HepG2 (cell line): Measurements from ENCODE around the gene CYBB. TPM values are rescaled to one million over a fixed set of nuclear protein-coding genes. Genes with fewer than 3 reads are reported as not detected.

ENCODE experiments used
- ATAC-seq: fragments of 200-7000 bp; cut with Tn5 transposase; 3 replicates; pipeline ENCODE4 v1.9.1; 2020; ENCODE audit warnings: mild to moderate bottlenecking, moderate library complexity
- BruUV-seq: library from RNA; stranded (reverse); fragments of 400-500 nt; replicated peaks from 2 replicates; lab custom pipeline; 2021; lab: Mats Ljungman, UMichigan
- CTCF ChIA-PET: fragments of 300-600 bp; formaldehyde crosslinking; extraction: SDS; loops from one replicate; lab custom pipeline; 2021; ENCODE audit warnings: low total read pairs, inconsistent platforms, low intra/inter-chr PET ratio; lab: Yijun Ruan, JAX
- POLR2A ChIA-PET: fragments of 350-600 bp; sonication (Branson Sonifier 250); formaldehyde crosslinking; loops from one replicate; lab custom pipeline; 2020; ENCODE audit warnings: antibody characterized with exemption, inconsistent platforms; lab: Yijun Ruan, JAX
- DNase-seq: peaks from one replicate; pipeline ENCODE4 v3.0.0-alpha.2; 2015; ENCODE audit warnings: low spot score
- FAIRE-seq: peaks from 3 replicates; lab custom pipeline; 2011; peaks lifted over from hg19 to GRCh38; lab: Jason Lieb, UNC
- H2AFZ ChIP-seq: one replicate; pipeline ENCODE4 v1.6.1; 2011; ENCODE audit warnings: low read length, inconsistent platforms
- H3K27ac ChIP-seq: fragments of 300-600 bp; 3 replicates; pipeline ENCODE4 v1.8.0; 2011; ENCODE audit warnings: mixed run types, mild to moderate bottlenecking, mixed read lengths, low read length, inconsistent platforms; ENCODE audit not compliant: insufficient read depth; ENCODE audit errors: extremely low read length
- H3K27me3 ChIP-seq, 2 experiments: fragments of 200-600 bp in 1 of 2; 2 replicates in 1 of 2; 3 replicates in 1 of 2; pipeline versions ENCODE4 v1.6.0 to v1.8.0; 2011; ENCODE audit warnings: low read length in 2 of 2, mild to moderate bottlenecking in 2 of 2, moderate library complexity in 2 of 2, inconsistent platforms in 1 of 2; ENCODE audit not compliant: insufficient read depth in 2 of 2, control insufficient read depth in 1 of 2
- H3K36me3 ChIP-seq, 2 experiments: fragments of 200-600 bp in 1 of 2; replicated peaks in 1 of 2; 2 replicates in 1 of 2; 3 replicates in 1 of 2; pipeline versions ENCODE4 v1.5.1 to v1.8.0; 2011; ENCODE audit warnings: low read length in 2 of 2, inconsistent platforms in 1 of 2; ENCODE audit not compliant: insufficient read depth in 2 of 2, control insufficient read depth in 1 of 2
- H3K4me1 ChIP-seq: 2 replicates; pipeline ENCODE4 v1.5.1; 2012; ENCODE audit warnings: low read length, inconsistent platforms; ENCODE audit not compliant: insufficient read depth
- H3K4me2 ChIP-seq: 2 replicates; pipeline ENCODE4 v1.6.0; 2011; ENCODE audit warnings: low read depth, low read length, inconsistent platforms
- H3K4me3 ChIP-seq, 3 experiments: fragments of 200-600 bp in 1 of 3; sonication (generic), shearing (Covaris generic) in 1 of 3; replicated peaks in 1 of 3; 2 replicates each; pipeline ENCODE4 v1.5.1; 2011 to 2016; ENCODE audit warnings: low read length in 3 of 3, inconsistent platforms in 2 of 3, low read depth in 2 of 3, mild to moderate bottlenecking in 2 of 3, control low read depth in 1 of 3, mixed read lengths in 1 of 3; ENCODE audit not compliant: insufficient read depth in 1 of 3
- H3K79me2 ChIP-seq: one replicate; pipeline ENCODE4 v1.6.1; 2011; ENCODE audit warnings: low read length, inconsistent platforms; ENCODE audit not compliant: insufficient read depth
- H3K9ac ChIP-seq: 2 replicates; pipeline ENCODE4 v1.6.0; 2011; ENCODE audit warnings: mild to moderate bottlenecking, low read depth, low read length, inconsistent platforms; ENCODE audit not compliant: insufficient read depth
- H3K9me3 ChIP-seq: 2 replicates; pipeline ENCODE4 v1.5.1; 2012; ENCODE audit warnings: mild to moderate bottlenecking, low read length
- H4K20me1 ChIP-seq: 2 replicates; pipeline ENCODE4 v1.6.0; 2011; ENCODE audit warnings: inconsistent platforms, mild to moderate bottlenecking, low read length, moderate library complexity; ENCODE audit not compliant: insufficient read depth
- ARNT ChIP-seq: fragments of 450-650 bp; IDR thresholded peaks from 2 replicates; pipeline ENCODE4 v1.6.1; 2017
- CBX2 ChIP-seq, 2 experiments: fragments of 200-600 bp in 1 of 2; sonication (generic); formaldehyde crosslinking in 1 of 2; IDR thresholded peaks; 2 replicates each; pipeline versions ENCODE4 v1.7.0 to v1.8.1; 2018 to 2022; ENCODE audit warnings: low read depth in 2 of 2, low read length in 1 of 2, mild to moderate bottlenecking in 1 of 2, missing genetic modification reagents in 1 of 2
- DNMT1 ChIP-seq: sonication (generic); formaldehyde crosslinking; IDR thresholded peaks from 2 replicates; pipeline ENCODE4 v1.5.1; 2020; ENCODE audit warnings: mild to moderate bottlenecking, missing genetic modification reagents
- EEA1 ChIP-seq: sonication (generic); formaldehyde crosslinking; IDR thresholded peaks from 2 replicates; pipeline ENCODE4 v1.5.1; 2020; ENCODE audit warnings: mild to moderate bottlenecking, missing genetic modification reagents, borderline replicate concordance
- ELF4 ChIP-seq: sonication (generic); formaldehyde crosslinking; IDR thresholded peaks from 2 replicates; pipeline ENCODE4 v1.5.0; 2020; ENCODE audit warnings: missing genetic modification reagents, mild to moderate bottlenecking, moderate library complexity, borderline replicate concordance
- GMEB1 ChIP-seq: sonication (generic); formaldehyde crosslinking; IDR thresholded peaks from 2 replicates; pipeline ENCODE4 v1.5.1; 2020; ENCODE audit warnings: missing genetic modification reagents, mild to moderate bottlenecking, borderline replicate concordance
- GZF1 ChIP-seq: sonication (generic); formaldehyde crosslinking; IDR thresholded peaks from 2 replicates; pipeline ENCODE4 v1.5.1; 2020; ENCODE audit warnings: mild to moderate bottlenecking, missing genetic modification reagents
- MAFG ChIP-seq: sonication (generic); formaldehyde crosslinking; IDR thresholded peaks from 2 replicates; pipeline ENCODE4 v1.5.1; 2020; ENCODE audit warnings: mild to moderate bottlenecking, missing genetic modification reagents
- MXI1 ChIP-seq: IDR thresholded peaks from 3 replicates; pipeline ENCODE4 v1.6.1; 2012; ENCODE audit warnings: low read depth, low read length, inconsistent platforms, borderline replicate concordance
- MYPOP ChIP-seq: sonication (generic); formaldehyde crosslinking; IDR thresholded peaks from 2 replicates; pipeline ENCODE4 v1.8.1; 2023; ENCODE audit warnings: mild to moderate bottlenecking, moderate library complexity, missing genetic modification reagents
- NCOA2 ChIP-seq: sonication (generic); formaldehyde crosslinking; IDR thresholded peaks from 2 replicates; pipeline ENCODE4 v1.8.0; 2022; ENCODE audit warnings: inconsistent platforms
- PPARG ChIP-seq: conservative IDR thresholded peaks from 2 replicates; pipeline ENCODE4 v1.6.1; 2016; ENCODE audit warnings: missing biosample characterization, missing genetic modification reagents
- REXO4 ChIP-seq: sonication (generic); formaldehyde crosslinking; IDR thresholded peaks from 2 replicates; pipeline ENCODE4 v1.8.0; 2022; ENCODE audit warnings: missing genetic modification reagents, mild to moderate bottlenecking, borderline replicate concordance
- ZBTB34 ChIP-seq: sonication (generic); formaldehyde crosslinking; IDR thresholded peaks from 2 replicates; pipeline ENCODE4 v1.8.0; 2022; ENCODE audit warnings: mild to moderate bottlenecking, missing genetic modification reagents
- ZFX ChIP-seq: sonication (generic); formaldehyde crosslinking; IDR thresholded peaks from 2 replicates; pipeline ENCODE4 v1.4.0; 2020; ENCODE audit warnings: mild to moderate bottlenecking, low read depth, missing genetic modification reagents, moderate library complexity
- ZNF207 ChIP-seq: fragments of 450-650 bp; IDR thresholded peaks from 2 replicates; pipeline ENCODE4 v1.6.1; 2016; ENCODE audit warnings: antibody characterized with exemption, borderline replicate concordance
- ZNF777 ChIP-seq: sonication (generic); formaldehyde crosslinking; IDR thresholded peaks from 2 replicates; pipeline ENCODE4 v1.4.0; 2020; ENCODE audit warnings: missing genetic modification reagents
- ZNF781 ChIP-seq: sonication (generic); formaldehyde crosslinking; IDR thresholded peaks from 2 replicates; pipeline ENCODE4 v1.5.1; 2020; ENCODE audit warnings: borderline replicate concordance, mild to moderate bottlenecking, missing genetic modification reagents; ENCODE audit errors: not compliant biosample characterization
- ZNF841 ChIP-seq: sonication (generic); formaldehyde crosslinking; IDR thresholded peaks from 2 replicates; pipeline ENCODE4 v1.8.1; 2023; ENCODE audit warnings: missing genetic modification reagents, borderline replicate concordance
- WGBS: methylation state at CpG from one replicate; pipeline ENCODE4 v1.1.6; 2017; ENCODE audit warnings: low lambda C conversion rate; 5-methylcytosine and 5-hydroxymethylcytosine counted together
- in situ Hi-C: cut with HindIII; loops from 2 replicates; pipeline ENCODE4 v1.10.0; 2017; ENCODE audit warnings: low pct_unique_long_range_greater_than_20kb; ENCODE audit not compliant: extremely low pct_ligation_motif_present
- intact Hi-C: fragments of 100-400 bp; cut with micrococcal nuclease; formaldehyde crosslinking; loops from one replicate; pipeline ENCODE4 v1.10.0; 2022; ENCODE audit not compliant: unreplicated experiment
- polyA plus RNA-seq, 8 experiments: library from polyadenylated mRNA; depleted of rRNA in 3 of 8; stranded (reverse) in 7 of 8; unstranded in 1 of 8; fragments of >200 nt; fragmentation: Illumina TruSeq in 4 of 8; extraction: Trizol in 4 of 8; gene quantifications; 2 replicates each; pipeline versions ENCODE4 v1.2.1 to v1.2.3, GENCODE V29; 2011 to 2016; ENCODE audit warnings: low read depth in 4 of 8, missing spikeins in 1 of 8, mixed read lengths in 1 of 8; ENCODE audit not compliant: insufficient read depth in 1 of 8
- total RNA-seq, 5 experiments: library from RNA; depleted of rRNA; stranded (reverse); fragments of >200 nt; fragmentation: Illumina TruSeq; extraction: Trizol; gene quantifications; 2 replicates each; pipeline ENCODE4 v1.2.3, GENCODE V29; 2016; ENCODE audit warnings: low read depth in 1 of 5

The CYBB gene
- total and polyA plus RNA-seq, 2 of the 13 experiments (the other 11 are each of a cell fraction or from before 2014, with no cell fraction given): not detected

- Histone ChIP-seq H2AFZ (no peak overlapping the region), H3K4me3 (no peak overlapping the region), H3K27me3 (no peaks in the 10 kb centered on the region), H3K36me3 (no peaks in the 10 kb centered on the region), H3K4me1 (no peaks in the 10 kb centered on the region), H3K79me2 (no peaks in the 10 kb centered on the region), H4K20me1 (no peaks in the 10 kb centered on the region), H3K27ac (no peak overlapping the region), H3K4me2 (no peak overlapping the region), H3K9ac (no peak overlapping the region), H3K9me3 (no peaks in the 10 kb centered on the region)
- WGBS: 0% methylated on average over 1 of the region's 1 CpG
- DNase-seq (no peak), ATAC-seq (no peak), FAIRE-seq (no peak)
- in situ Hi-C loops (no loop called here), intact Hi-C loops (no loop called here)
- ChIA-PET POLR2A (no interaction called here), CTCF (no interaction called here)
- TF ChIP-seq MXI1: no peak
- TF ChIP-seq NCOA2 (CRISPR knock-in tag): no peak
- TF ChIP-seq REXO4 (CRISPR knock-in tag): no peak
- no peak for TF ChIP-seq ZBTB34 (CRISPR knock-in tag)
- no peak for TF ChIP-seq ZNF777 (CRISPR knock-in tag)
- no peak for TF ChIP-seq MYPOP
- TF ChIP-seq MAFG (CRISPR knock-in tag): no peak
- no peak for TF ChIP-seq ZFX (CRISPR knock-in tag)
- no peak for TF ChIP-seq ZNF207
- TF ChIP-seq CBX2 (IDR thresholded peaks at IDR 0.05; ENCODE audit: low read depth, low read length): no peak
- no peak for TF ChIP-seq CBX2 (CRISPR knock-in tag; IDR thresholded peaks at IDR 0.05; ENCODE audit: low read depth)
- TF ChIP-seq GMEB1 (CRISPR knock-in tag): no peak
- no peak for TF ChIP-seq EEA1 (CRISPR knock-in tag)
- no peak for TF ChIP-seq ZNF781 (CRISPR knock-in tag)
- TF ChIP-seq DNMT1 (CRISPR knock-in tag): no peak
- TF ChIP-seq ZNF841 (CRISPR knock-in tag): no peak
- TF ChIP-seq PPARG (CRISPR knock-in tag): no peak
- no peak for TF ChIP-seq ELF4 (CRISPR knock-in tag)
- TF ChIP-seq ARNT: no peak
- TF ChIP-seq GZF1 (CRISPR knock-in tag): no peak
- no TSS peak for BruUV-seq
Measured at GRCh38 chrX:37812110-37812509, 32.3 kb downstream of the CYBB start.
